Mesodermal cell (in vitro differentiated cells): ENCODE results near the gene SLC6A3.
"Not testable (repeated sequence)": the region's sequence is repeated elsewhere in the genome, so short reads cannot be mapped to it uniquely, and the experiment has no call there.

ENCODE experiments used
- H3K27ac ChIP-seq: 2 replicates; pipeline ENCODE4 v1.7.0; 2013; ENCODE audit warnings: mild to moderate bottlenecking, low read depth, low read length, moderate library complexity; ENCODE audit not compliant: severe bottlenecking
- H3K36me3 ChIP-seq: 2 replicates; pipeline ENCODE4 v1.7.1; 2013; ENCODE audit warnings: mild to moderate bottlenecking, low read length, moderate library complexity; ENCODE audit not compliant: control insufficient read depth, insufficient read depth
- H3K4me1 ChIP-seq: one replicate; pipeline ENCODE4 v1.7.1; 2013; ENCODE audit warnings: mild to moderate bottlenecking, low read length; ENCODE audit not compliant: insufficient read depth, control insufficient read depth, poor library complexity, severe bottlenecking
- H3K4me3 ChIP-seq: 2 replicates; pipeline ENCODE4 v1.7.0; 2013; ENCODE audit warnings: low read length, control low read depth, mild to moderate bottlenecking; ENCODE audit not compliant: insufficient read depth, poor library complexity, severe bottlenecking; ENCODE audit errors: extremely low read depth
- H3K9me3 ChIP-seq: 2 replicates; pipeline ENCODE4 v1.7.1; 2013; ENCODE audit warnings: mild to moderate bottlenecking, low read length, moderate library complexity; ENCODE audit not compliant: control insufficient read depth
- WGBS, 2 experiments: methylation state at CpG; one replicate each; pipeline ENCODE4 v1.1.5; 2013; ENCODE audit warnings: missing lambda C conversion rate in 2 of 2; ENCODE audit not compliant: insufficient coverage in 2 of 2; 5-methylcytosine and 5-hydroxymethylcytosine counted together

The SLC6A3 gene

GRCh38 chr5:1464511-1464910, 19.3 kb upstream of the SLC6A3 start:
- Histone ChIP-seq H3K27ac (no peak overlapping the region), H3K36me3 (peaks cover 92% of the 10 kb centered on the region), H3K9me3 (no peaks in the 10 kb centered on the region), H3K4me3 (no peak overlapping the region), H3K4me1 (peaks cover 4% of the 10 kb centered on the region)
- 85 to 92% methylated on average over 13 to 18 of the region's 18 CpGs for WGBS, 2 experiments

DNA sequence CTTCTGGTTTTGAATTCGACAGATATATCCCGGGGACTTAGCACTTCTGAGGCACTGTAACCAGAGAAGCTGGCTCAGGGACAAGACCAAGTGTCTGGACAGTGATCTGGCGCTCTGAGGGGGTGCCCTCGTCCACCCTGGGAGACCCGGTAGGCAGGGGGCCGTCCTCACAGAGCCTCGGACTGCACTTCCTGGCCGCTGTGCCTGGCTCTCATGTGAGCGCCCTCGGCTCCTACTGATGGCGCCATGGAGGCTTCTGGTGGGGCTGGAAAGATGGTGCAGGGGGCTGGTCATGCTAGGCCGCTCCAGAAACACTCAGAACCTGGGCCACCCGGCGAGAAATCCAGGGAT, 18.8 kb upstream of the SLC6A3 start:
- 94 to 100% methylated on average over 14 of the region's 14 CpGs for WGBS, 2 experiments
- H3K9me3 ChIP-seq, result no peaks in the 10 kb centered on the region
- no peak overlapping the region for H3K4me3 ChIP-seq
- H3K36me3 ChIP-seq, result peaks cover 96% of the 10 kb centered on the region
- no peak overlapping the region for H3K27ac ChIP-seq
- no peaks in the 10 kb centered on the region for H3K4me1 ChIP-seq

DNA sequence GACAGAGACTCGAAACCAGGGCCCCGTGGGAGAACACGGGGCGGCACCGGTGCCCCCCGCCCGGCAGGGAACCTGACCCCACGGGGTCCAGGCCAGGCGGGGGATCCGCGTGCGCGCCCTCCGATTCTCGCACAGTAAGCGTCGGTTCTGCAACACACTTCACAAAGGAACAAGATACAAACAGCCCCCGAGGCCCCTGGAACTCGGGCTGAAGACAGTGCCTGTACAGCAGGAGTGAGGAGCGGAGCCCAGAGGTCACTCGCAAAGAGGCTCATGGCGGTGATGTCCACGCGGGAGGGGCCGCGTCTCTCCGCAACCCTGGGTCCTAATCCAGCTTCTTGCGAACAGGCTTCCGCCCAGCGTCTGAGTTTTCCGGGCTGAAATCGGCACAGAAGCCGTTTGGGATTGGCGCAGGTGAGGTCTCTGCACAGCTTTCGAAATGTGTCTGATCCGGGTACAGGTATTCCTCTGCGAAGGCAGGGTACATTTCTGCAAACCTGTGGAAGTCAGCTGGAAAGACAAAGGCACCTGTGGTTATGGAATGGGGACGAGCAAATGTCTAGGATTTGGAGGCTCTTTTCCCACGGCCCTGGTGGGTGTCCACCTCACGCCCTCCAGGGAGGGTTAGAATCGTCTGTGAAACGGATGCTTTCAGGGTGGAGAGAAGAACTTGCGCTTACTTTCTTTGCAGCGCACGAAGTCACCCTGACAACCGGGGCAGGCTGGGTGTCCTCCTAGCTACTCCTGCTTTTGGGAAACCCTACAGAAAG, 18.3 kb upstream of the SLC6A3 start:
- H3K36me3 ChIP-seq, result peaks cover 92% of the 10 kb centered on the region
- H3K4me3 ChIP-seq, result no peak overlapping the region
- H3K9me3 ChIP-seq, result peaks cover 2% of the 10 kb centered on the region
- no peaks in the 10 kb centered on the region for H3K4me1 ChIP-seq
- 94 to 95% methylated on average over 35 to 46 of the region's 46 CpGs for WGBS, 2 experiments
- H3K27ac ChIP-seq, result no peak overlapping the region

GRCh38 chr5:1462358-1462757, 17.1 kb upstream of the SLC6A3 start:
- H3K9me3 ChIP-seq, result peaks cover 13% of the 10 kb centered on the region
- H3K27ac ChIP-seq, result no peak overlapping the region
- H3K4me3 ChIP-seq, result no peak overlapping the region
- H3K4me1 ChIP-seq, result no peaks in the 10 kb centered on the region
- 86% methylated on average over 16 to 20 of the region's 20 CpGs for WGBS, 2 experiments
- peaks cover 81% of the 10 kb centered on the region for H3K36me3 ChIP-seq

- H3K36me3 ChIP-seq, result peaks cover 71% of the 10 kb centered on the region
- WGBS, 2 experiments, result 95 to 99% methylated on average over 9 to 10 of the region's 10 CpGs
- peaks cover 23% of the 10 kb centered on the region for H3K9me3 ChIP-seq
- no peak overlapping the region for H3K4me3 ChIP-seq
- H3K27ac ChIP-seq, result no peak overlapping the region
- no peaks in the 10 kb centered on the region for H3K4me1 ChIP-seq
Observed at GRCh38 chr5:1461396-1461795, 16.2 kb upstream of the SLC6A3 start.

DNA sequence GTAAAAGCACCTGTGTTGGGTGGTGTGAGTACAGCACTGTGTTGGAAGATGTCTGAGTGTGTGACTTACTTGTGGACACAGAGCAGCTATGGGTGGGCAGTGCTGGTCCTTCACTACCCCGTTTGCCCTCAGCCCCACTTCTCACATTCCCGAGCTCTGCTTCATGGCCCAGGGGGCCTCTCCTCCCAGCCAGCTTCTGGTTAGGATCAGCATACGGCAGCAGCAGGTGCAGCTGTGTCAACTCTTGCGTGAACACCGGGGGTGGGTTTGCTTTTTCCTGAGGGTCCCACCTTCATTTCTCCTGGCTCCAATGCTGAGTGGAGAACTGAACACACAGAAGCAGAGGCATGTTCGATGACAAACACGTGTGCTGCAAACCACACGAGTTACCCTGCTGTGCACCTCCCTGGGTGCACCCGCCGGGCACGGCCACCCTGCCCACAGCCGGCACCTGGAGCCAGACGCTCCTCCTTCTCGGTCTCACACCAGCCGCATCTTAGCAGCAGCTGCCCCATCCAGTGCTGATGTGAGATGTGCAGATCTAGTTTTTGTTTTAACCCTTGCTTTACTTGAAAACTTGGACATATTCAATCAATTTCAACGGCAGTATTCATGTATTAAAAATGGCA, 14.9 kb upstream of the SLC6A3 start:
- Histone ChIP-seq H3K4me1 (no peaks in the 10 kb centered on the region), H3K36me3 (peaks cover 60% of the 10 kb centered on the region), H3K9me3 (peaks cover 31% of the 10 kb centered on the region), H3K27ac (no peak overlapping the region), H3K4me3 (no peak overlapping the region)
- WGBS, 2 experiments, result 93 to 94% methylated on average over 14 to 16 of the region's 16 CpGs

DNA sequence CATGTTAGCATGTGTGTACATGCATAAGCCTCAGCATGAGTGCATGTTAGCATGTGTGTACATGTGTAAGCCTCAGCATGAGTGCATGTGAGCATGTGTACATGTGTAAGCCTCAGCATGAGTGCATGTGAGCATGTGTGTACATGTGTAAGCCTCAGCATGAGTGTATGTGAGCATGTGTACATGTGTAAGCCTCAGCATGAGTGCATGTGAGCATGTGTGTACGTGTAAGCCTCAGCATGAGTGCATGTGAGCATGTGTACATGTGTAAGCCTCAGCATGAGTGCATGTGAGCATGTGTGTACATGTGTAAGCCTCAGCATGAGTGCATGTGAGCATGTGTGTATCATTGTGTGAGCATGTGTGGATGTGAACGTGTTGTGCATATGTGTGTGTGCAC, 14.2 kb upstream of the SLC6A3 start:
- Histone ChIP-seq H3K9me3 (peaks cover 34% of the 10 kb centered on the region), H3K36me3 (peaks cover 53% of the 10 kb centered on the region)
- not testable (repeated sequence) for H3K4me1 ChIP-seq, H3K27ac ChIP-seq, H3K4me3 ChIP-seq
- 100% methylated on average over 1 to 2 of the region's 2 CpGs for whole genome bisulfite sequencing, 2 experiments

DNA sequence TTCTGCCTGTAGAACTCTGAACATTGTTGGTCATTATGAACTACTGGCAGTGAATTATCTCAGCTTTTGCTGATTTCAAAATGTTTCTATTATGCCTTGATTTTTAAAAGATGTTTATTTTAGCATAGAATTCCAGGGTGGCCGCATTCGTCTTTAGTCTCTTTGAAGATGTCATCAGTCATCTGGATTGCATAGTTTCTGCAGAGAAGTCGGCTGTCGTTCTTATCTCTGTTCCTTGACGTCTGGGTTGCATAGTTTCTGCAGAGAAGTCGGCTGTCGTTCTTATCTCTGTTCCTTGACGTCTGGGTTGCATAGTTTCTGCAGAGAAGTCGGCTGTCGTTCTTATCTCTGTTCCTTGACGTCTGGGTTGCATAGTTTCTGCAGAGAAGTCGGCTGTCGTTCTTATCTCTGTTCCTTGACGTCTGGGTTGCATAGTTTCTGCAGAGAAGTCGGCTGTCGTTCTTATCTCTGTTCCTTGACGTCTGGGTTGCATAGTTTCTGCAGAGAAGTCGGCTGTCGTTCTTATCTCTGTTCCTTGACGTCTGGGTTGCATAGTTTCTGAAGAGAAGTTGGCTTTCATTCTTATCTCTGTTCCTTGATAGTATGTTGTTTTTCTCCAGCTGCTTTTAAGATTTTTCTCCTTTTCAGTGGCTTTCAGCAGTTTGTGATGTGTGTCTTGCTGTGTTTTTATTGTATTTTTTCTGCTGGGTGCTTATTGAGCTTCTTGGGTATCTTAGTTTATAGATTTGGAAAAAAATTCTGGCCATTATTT, 11.1 kb upstream of the SLC6A3 start:
- not testable (repeated sequence) for H3K27ac ChIP-seq, H3K4me3 ChIP-seq, H3K4me1 ChIP-seq
- 60 to 100% methylated on average over 1 of the region's 20 CpGs for WGBS, 2 experiments
- Histone ChIP-seq H3K9me3 (peaks cover 47% of the 10 kb centered on the region), H3K36me3 (peaks cover 21% of the 10 kb centered on the region)

GRCh38 chr5:1453613-1454012, 8.4 kb upstream of the SLC6A3 start:
- Histone ChIP-seq H3K9me3 (peaks cover 47% of the 10 kb centered on the region), H3K4me1 (no peaks in the 10 kb centered on the region), H3K4me3 (no peak overlapping the region), H3K36me3 (no peaks in the 10 kb centered on the region), H3K27ac (no peak overlapping the region)
- WGBS, 2 experiments, result no CpG with 5 or more reads among the region's 2 CpGs

- WGBS, 2 experiments, result 84 to 93% methylated on average over 11 of the region's 12 CpGs
- Histone ChIP-seq H3K36me3 (no peaks in the 10 kb centered on the region), H3K4me3 (no peak overlapping the region), H3K9me3 (peaks cover 11% of the 10 kb centered on the region), H3K27ac (no peak overlapping the region), H3K4me1 (no peaks in the 10 kb centered on the region)
Observed at GRCh38 chr5:1449081-1449630, 3.9 kb upstream of the SLC6A3 start.
